GM21786 (cell line): ENCODE data around the gene RNU6-1.

Experiments used
- ATAC-seq: cut with Tn5 transposase; IDR thresholded peaks from one replicate; pipeline ENCODE4 v1.9.1; 2021; ENCODE audit not compliant: unreplicated experiment

Gene RNU6-1

DNA sequence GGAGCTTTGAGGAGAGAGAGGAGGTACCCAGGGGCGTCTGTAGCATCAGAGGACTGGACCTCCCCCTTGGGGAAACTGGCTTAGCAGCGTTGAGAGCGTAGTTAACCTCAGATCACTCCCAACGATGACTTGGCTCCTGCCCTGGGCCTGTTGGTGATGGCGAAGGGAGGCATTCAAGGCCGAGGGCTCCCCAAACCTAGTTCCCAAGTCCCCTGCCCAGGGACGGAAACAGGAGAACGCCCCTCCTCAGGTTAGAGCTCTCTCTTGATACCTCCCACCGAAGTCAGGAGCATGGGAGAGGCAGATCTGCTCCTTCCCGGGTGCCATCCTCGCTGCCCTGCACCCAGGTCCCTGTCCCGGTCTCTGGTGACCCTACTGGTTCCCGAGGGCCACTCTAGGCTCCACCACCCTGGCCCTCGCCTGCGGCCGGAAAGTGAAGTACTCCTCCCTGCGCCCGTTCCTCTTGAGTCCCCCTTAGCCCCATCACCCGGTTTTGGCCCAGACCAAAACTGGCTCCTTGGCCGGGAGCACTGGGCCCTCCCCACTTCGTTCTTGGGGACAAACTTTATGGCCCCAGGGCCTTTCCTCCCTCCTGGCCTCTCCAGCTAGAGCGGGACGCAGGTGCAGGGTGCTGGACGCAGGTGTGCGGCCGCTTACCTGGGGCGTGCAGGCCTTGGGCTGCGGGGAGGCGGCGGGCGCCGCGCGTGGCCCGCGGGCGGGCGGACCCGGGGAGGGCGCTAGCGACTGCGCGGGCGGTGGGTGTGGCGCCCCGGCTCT lies 17.1 kb downstream of the RNU6-1 start:
- no peak for ATAC-seq

DNA sequence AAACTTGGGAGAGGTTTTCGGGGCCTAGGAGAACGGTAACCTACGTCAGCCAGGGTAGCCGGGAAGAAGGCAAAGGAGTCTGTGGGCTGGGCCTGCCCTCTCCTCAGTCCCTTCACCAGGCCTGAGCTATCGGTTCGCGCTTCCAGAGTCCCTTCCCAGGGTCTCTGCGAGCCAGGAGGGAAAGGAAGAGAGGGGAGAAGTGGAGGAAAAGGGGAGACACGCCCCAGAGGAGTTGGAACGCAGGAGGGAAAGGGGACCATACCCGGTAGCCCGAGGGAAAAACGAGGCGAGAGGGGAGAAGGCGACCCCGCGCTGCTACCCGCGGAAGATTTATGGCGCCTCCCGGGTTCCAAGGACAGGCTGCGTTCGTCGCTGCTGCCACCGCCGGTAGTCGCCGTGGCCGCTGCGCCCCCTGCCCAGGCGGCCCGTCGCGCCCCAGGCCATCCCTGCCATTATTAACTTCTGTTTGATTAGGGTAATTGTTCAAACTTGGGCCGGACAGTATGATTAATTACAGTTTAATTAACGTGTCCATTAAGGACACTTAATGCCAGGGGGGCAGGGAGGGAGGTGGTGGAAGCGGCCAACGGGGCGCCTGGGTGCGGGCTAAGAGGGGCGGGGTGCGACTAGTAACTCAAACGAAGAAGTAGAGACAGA lies 17.9 kb downstream of the RNU6-1 start:
- ATAC-seq, result no peak

DNA sequence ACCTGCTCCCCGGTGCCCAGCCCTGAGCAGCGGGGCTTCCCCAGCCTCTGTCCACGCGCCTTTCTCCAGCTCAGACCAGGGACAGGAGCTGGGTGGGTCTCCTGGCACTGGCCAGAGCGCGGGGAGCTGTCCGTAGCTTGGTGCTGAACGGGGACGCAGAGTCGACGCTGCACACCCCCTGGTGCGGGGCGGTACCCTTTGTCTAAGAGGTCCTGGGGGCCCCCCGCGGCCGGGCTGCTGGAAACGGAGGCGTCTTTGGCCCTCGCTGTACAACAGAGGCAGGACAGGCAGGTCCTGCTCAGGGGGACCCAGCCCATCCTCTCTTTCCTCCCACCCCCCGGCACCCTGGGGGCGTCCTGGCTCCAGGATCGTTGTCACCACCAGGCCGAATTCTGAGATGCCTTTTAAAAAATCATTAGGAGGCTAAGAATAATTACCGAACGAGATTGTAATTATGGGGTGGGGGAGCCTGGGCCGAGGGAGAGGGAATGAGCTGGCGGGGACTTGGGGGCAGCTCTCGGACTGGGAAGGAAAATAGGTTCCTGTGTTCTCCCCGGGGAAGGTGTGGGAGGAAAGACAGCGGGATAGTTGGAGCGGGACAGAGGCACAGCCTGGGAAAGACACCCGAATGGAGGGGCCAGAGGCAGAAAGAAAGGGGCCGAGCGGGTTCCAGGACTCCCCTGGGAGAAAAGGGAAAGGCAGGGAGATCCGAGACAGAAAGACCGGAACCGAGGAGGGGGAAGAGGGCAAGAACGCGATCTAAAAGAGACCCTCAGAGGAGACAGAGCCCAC lies 18.7 kb downstream of the RNU6-1 start:
- no peak for ATAC-seq

DNA sequence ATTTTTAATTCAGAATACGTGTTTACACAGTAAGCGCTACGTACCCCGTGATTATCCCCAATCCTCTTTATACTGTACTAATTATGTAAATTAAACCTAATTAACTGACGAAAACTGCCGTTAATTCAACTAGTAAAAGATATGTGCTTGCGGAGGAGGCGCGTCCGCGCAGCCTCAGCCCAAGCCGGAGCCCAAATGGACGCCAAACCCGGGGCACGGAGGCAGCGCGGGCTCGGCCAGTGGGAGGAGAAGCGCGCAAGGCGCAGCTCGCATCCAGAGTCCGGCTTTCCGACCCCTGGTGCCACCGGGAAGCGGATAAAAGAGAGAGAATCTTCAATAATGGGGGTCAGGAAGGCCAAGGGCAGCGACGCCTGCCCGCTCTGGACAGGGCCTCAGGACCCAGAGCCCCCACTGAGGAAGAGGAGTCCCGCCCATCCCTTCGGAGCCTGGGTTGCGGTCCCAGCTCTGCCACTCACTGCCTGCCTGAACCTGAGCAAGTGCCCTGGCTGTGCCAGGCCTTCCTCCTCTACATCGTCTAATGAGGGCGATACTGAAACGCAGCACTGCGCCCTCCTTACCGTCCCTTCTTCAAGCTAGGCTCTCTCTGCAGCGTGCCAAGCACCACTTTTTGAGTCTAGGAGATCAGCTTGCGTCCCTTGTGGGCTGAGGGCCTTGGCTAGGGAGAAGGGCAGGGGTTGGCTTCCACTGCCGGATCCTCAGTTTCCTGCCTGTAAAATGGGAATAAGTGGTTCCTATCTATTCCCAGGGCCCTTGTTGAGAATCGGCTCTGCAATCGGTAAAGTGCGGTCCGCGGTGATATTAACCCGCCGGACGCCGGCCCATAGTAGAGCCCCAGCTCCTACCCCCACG lies 19.5 kb downstream of the RNU6-1 start:
- no peak for ATAC-seq

DNA sequence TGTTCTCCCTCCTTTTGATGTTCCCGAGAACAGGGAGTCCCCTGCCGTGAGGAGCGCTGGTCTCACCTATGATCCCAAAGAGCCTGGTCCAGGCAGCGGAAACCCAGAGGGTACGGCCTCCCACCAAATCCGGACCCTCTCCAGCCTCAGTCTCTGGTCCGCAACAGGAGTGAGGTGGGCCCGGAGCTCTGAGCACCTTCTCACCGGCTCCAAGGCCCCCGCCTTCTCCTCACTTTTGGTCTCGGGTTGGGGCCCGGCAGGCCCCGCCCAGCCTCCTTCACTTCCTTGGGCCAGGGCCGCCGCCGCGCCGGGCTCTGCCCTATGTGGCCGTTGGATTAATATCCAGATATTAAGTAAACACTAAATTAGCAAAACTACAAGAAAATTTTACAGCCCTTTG lies 20.2 kb downstream of the RNU6-1 start:
- no peak for ATAC-seq

DNA sequence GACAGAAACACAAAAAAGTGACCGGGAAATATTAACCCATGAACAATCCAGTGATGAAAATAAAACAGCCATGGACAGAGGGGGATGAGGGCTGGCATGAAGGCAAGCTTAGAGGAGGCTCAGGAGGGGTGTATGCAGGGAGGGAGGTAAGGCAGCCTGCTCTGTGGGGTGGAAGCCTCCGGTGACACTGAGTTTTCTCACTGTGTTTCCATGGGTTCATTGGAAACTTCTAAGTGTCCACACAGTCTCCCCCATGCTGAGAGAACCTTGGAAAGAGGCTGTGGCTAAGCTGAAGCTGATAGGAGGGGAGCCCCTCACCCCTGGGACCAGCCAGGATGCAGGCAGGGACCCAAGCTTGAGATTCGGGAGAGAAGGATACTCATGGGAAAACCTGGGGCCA lies 21.4 kb downstream of the RNU6-1 start:
- no peak for ATAC-seq

DNA sequence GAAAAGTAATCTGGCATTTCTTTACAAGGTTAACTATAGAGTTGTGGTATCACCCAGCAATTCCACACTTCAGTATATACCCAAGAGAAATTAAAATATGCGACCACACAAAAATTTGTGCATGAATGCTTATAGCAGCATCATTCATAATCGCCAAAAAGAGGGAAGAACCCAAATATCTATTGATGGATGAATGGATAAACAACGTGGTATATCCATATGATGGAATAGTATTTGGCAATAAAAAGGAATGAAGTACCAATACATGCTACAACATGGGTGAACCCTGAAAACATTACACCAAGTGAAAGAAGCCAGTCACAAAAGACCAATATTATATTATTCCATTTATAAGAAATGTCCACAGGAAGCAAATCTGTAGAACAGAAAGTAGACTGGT lies 23.2 kb downstream of the RNU6-1 start:
- ATAC-seq, result no peak

DNA sequence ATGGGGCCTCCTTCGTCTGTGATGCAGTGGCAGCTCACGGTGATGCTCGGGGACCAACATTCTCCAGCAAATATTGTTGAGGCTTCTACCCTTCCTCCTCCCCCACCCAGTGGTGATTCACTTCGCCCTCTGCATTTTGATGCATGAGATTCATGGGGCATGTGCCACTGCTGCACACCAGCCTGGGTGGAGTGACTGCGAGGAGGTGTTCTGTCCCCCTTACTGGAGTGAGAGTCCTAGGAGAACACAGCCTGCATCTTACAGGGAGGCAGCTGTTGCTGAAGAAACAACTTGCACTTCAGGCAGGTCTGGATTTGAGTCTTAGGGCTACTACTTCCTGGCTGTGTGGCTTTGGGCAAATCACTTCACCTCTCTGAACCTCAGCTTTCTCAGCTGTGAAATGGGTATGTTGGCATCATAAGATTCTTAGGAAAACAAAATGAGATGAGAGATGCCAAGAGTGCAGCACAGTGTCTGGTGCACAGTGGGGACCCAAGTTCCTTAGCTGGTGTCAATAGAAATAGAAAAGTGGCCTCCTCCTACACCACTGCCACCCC lies 24.7 kb downstream of the RNU6-1 start:
- no peak for ATAC-seq

DNA sequence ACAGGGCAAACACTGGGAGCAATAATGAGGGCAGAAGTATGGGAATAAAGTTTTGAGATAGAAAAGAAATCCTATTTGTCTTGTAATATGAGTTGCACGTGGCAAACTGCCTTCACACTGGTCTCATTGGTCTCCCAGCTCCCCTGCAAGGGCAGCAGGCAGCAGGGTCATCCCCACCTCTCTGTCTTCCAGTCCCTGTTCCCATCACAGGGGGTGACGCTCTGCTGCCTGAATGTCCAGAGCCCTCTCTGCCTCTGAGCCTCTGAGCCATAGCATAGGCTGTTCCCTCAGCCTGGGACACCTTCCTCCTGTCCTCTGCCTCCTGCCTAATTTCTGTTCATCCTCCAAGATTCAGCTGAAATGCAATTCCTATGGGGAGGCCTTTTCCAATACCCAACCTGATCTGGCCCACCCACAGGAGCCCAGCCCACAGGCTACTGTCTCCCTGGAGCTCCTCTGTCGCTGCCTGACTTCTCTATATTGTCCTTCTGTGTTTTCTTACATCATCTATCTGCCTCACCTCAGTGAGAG lies 26.7 kb downstream of the RNU6-1 start:
- ATAC-seq, result no peak

DNA sequence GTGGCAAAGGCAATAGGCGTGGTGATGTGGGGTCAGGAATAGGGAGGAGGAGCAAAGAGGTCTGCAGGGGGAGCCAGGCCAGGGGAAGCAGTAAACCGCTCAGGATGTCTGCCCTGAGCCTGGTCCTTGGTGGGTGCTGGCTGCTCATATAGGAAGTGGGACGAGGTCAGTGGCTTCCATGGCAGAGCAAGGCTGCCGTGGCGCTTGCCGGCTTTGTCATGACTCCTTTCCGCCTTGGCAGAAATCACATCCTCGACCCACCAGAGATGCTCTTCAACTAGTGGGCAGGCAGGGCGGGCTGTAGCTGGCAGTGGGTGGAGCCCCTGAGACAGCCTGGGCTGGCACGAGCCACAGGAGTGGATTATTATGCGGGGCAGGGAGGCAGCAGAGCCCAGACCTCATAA lies 27.6 kb downstream of the RNU6-1 start:
- no peak for ATAC-seq

DNA sequence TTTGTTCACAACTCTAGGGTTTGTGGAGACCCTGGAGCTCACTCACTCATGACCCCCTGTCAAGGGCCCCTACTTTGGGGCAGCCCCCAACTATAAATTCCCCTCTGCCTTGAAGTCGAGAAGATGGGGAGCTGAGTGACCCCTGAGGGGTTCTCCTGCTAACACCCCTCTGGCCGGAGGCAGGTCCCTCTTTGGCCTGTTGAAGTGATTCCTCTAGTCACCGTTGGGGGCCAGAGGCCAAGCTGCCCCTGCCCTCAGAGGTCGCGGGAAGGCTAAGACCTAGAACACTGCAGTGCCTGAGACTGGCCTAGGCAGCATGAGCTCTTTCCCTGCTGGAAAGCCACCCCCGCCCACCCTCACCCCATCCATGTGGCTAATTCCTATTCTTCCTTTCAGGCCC lies 30.0 kb downstream of the RNU6-1 start:
- no peak for ATAC-seq

DNA sequence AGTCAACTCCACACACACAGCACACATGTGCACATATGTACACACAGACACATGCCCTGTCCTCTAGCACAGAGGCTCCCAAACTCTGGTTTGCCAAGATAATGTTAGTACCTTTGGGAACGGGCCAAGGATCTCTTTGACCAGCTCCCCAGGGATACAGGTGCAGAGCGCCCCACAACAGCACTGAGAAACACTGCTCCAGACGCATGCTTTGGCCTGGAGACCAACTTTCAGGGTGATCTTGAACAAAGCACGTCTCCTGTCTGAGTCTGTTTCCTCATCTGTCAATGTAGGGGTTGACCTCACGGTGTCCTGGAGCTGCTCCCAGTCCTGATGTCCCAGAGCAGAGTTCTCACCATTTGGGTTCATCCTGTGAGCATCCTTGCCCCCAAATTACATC lies 30.4 kb downstream of the RNU6-1 start:
- ATAC-seq, result no peak

DNA sequence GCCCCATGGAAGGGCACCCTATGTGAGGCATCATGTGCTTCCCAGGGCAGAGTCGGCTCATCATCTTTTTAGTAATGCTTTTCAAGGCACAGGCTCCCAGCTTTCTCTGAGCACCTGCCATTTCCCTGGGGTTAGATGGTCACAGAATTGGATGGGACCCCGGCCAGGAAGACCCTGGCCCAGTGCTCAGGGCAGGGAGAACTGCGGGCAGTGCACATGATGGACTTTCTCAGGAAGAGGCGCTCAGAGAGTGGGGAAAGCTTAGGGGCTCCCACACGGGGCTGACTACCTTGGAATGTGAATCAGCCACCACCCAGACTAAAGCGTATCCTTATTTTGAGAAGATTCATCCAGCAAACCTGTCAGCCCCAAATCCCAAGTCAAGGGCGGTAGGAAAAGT lies 31.0 kb downstream of the RNU6-1 start:
- ATAC-seq, result no peak

DNA sequence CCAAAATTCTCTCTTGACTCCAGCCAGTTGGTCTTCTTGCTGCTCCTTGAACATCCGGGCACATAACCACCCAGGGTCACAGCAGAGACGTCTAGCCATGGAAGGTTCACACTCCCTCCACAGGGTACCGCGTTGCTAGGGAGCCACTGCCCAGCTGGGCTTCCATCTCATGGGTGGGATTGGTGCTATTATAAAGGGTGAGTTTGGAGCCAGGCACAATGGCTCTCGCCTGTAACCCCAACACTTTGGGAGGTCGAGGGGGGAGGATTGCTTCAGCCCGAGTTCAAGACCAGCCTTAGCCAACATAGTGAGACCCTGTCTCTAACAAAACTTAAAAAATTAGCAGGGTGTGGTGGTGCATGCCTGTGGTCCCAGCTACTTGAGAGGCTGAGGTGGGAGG lies 32.0 kb downstream of the RNU6-1 start:
- ATAC-seq, result no peak

DNA sequence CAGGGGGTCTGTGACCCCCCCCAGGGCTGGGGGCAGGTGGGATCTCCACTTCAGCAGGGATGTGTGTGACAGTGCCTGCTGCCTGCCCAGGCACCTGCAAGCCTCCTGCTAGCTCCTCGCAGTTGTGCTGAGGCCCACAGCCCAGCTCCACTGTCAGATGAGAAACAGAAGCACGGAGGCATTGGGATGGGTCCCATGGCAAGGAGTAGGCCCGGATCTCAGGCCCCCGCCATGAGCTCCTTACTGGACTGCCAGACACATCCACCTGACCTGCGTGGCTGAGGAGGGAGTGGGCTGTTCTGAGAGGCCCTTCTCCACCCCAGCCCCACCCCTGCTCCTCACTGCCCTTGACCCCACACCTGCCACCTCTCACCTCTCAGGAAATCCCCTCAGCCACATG lies 32.7 kb downstream of the RNU6-1 start:
- no peak for ATAC-seq

DNA sequence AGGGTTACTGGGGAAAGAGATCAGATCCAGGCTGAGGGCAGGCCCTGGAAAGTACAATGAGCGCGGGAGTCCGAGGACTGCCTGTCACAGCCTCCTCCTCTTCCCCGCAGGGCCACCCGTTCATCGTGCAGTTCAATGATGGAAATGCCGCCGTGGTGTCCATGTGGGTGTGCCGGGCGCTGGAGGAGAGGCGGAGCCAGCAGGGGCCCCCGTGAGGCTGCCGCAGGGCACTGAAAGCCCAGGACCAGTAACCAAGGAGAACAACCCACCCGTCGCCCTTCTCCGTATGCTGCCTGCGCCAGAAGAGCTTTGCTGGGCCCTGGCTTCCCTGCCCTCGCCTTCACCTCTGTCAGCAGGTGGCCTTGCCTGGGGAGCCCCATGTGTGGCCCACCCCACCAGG lies 33.3 kb downstream of the RNU6-1 start:
- no peak for ATAC-seq

DNA sequence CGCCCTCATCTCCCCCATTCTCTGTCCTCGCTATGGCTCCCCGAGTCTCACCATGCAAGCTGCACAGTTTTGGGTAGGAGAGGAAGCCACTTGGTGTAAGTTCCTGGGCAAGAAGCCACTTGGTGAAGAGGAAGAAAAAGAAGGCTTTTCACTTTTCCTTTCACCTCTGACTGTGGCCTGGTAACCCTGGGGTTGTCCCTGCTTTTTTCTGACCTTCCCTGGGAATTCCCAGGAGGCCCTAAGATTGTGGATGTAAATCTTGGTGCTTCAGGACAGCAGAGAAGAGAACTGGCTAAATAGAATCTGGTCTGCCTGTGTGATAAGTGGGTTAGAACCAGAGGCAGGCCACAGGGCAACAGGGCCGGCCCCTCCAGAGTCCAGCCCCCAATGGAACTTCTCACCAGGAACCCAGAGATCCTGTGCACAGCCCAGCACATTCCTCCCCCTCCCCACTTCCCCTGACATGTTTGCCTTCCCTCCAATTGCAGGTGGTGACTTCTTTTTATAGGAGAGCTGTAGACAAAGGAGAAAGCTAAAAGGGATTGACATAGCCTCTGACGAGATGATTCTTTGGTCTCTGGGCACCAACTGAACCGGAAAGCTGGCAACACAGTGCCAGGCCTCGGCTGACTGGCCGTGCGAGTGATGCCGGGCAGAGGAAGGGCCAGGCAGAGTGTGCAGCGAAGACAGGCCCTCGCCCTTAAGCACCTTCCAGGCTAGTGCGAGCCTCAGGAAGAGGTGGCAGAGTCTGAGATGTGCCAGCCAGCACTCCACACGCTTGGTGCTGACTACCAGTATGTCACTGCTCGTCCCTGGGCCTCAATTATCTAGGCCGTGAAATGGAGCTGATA lies 34.0 kb downstream of the RNU6-1 start:
- ATAC-seq, result no peak

DNA sequence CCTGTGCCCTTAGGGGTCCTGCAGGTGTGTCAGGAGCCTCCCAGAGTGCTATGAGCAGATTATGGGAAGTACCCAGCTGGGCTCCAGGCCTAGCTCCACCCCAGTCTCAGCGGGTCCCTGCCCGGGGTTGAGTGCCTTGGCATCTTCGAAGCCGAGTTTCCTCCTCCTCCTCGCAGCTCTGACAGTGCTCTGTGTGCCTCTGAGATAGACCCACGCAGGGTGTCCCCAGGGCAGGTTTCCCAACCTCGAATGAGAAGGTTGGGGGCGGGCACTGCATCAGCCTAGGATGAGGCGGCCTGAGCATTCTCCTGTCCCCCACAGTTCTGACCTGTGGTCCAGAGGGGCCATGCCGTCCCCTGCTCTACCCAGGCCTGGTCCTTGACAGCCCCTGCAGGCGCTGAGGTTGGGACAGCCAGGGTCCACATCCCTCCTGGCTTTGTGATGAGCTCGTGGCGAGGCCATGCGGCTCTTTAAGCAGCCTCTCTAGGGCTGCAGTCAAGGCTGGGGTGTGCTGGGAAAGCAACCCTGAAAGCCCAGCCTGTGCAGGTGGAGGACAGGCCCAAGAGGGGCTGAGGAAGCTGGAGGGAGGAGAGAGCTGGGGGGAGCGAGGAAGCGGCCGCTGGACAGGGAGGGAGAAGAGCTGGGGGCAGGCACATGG lies 34.7 kb downstream of the RNU6-1 start:
- no peak for ATAC-seq
